RKO (cell line): ENCODE data around the gene KLB.
A peak's percentile ranks its signal among the peaks of the same experiment; 100 is the strongest.
"Not testable (repeated sequence)": the region's sequence is repeated elsewhere in the genome, so short reads cannot be mapped to it uniquely, and the experiment has no call there.

ENCODE experiments used
- DNase-seq: peaks from one replicate; pipeline ENCODE4 v3.0.0-alpha.2; 2016; ENCODE audit warnings: low spot score

KLB gene

GRCh38 chr4:39406763-39407583 lies at the start of gene KLB:
TSS of gene KLB (plus strand) at chr4:39406930. CDS start at chr4:39406950, 20 bp downstream.
- DNase-seq: no peak

GRCh38 chr4:39357002-39357401 lies 49.7 kb upstream of the KLB start:
- DNase-seq: no peak

- DNase-seq: not testable (repeated sequence)
Observed at GRCh38 chr4:39360611-39361010, 46.1 kb upstream of the KLB start.

- no peak for DNase-seq
Observed at GRCh38 chr4:39362827-39363226, 43.9 kb upstream of the KLB start.

- DNase-seq: no peak
Observed at GRCh38 chr4:39363773-39364393, 42.8 kb upstream of the KLB start.

GRCh38 chr4:39365360-39365759 lies 41.4 kb upstream of the KLB start:
- peak; percentile 19 for DNase-seq

GRCh38 chr4:39365830-39366771 lies 40.6 kb upstream of the KLB start, which contains the start of gene RFC1:
TSS of gene RFC1 (minus strand) at chr4:39366362. CDS start at chr4:39366241, 121 bp downstream.
- peak; percentile 90 for DNase-seq

- DNase-seq: no peak
Observed at GRCh38 chr4:39367166-39367565, 39.6 kb upstream of the KLB start.

- DNase-seq: no peak
Observed at GRCh38 chr4:39369301-39369700, 37.4 kb upstream of the KLB start.

GRCh38 chr4:39371209-39371608 lies 35.5 kb upstream of the KLB start:
- DNase-seq: not testable (repeated sequence)

- no peak for DNase-seq
Observed at GRCh38 chr4:39375478-39375877, 31.3 kb upstream of the KLB start.

GRCh38 chr4:39383690-39384089 lies 23.0 kb upstream of the KLB start:
- no peak for DNase-seq

- no peak for DNase-seq
Observed at GRCh38 chr4:39384563-39384962, 22.2 kb upstream of the KLB start.

- DNase-seq: no peak
Observed at GRCh38 chr4:39390603-39391002, 16.1 kb upstream of the KLB start.

- no peak for DNase-seq
Observed at GRCh38 chr4:39394706-39395105, 12.0 kb upstream of the KLB start.

- not testable (repeated sequence) for DNase-seq
Observed at GRCh38 chr4:39401640-39402039, 5.1 kb upstream of the KLB start.

- DNase-seq: no peak
Observed at GRCh38 chr4:39407584-39407885, 805 bp downstream of the KLB start.

GRCh38 chr4:39410415-39410814 lies 3.7 kb downstream of the KLB start:
- peak; percentile 32 for DNase-seq

- not testable (repeated sequence) for DNase-seq
Observed at GRCh38 chr4:39411561-39411960, 4.8 kb downstream of the KLB start.

- DNase-seq: no peak
Observed at GRCh38 chr4:39415678-39416283, 9.1 kb downstream of the KLB start.

- DNase-seq: no peak
Observed at GRCh38 chr4:39422247-39422646, 15.5 kb downstream of the KLB start.

- not testable (repeated sequence) for DNase-seq
Observed at GRCh38 chr4:39425297-39425696, 18.6 kb downstream of the KLB start.
